ENCODE measurements around the gene ZNF646.

DNA sequence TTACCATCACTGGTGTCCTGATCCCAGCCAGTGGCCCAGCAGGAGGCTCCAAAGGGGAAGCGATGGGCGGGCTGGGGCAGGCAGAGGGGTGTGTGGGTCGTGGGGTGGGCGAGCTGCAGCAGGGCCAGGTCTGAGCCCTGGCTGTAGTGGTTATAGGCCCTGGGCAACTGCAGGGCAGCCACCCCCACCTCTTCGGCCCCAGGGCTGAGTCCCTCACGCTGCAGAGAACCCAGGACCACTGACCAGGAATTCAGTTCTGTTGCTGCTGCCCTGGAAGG lies 12.3 kb downstream of the ZNF646 start:
- TF ChIP-seq, protein P1, sequence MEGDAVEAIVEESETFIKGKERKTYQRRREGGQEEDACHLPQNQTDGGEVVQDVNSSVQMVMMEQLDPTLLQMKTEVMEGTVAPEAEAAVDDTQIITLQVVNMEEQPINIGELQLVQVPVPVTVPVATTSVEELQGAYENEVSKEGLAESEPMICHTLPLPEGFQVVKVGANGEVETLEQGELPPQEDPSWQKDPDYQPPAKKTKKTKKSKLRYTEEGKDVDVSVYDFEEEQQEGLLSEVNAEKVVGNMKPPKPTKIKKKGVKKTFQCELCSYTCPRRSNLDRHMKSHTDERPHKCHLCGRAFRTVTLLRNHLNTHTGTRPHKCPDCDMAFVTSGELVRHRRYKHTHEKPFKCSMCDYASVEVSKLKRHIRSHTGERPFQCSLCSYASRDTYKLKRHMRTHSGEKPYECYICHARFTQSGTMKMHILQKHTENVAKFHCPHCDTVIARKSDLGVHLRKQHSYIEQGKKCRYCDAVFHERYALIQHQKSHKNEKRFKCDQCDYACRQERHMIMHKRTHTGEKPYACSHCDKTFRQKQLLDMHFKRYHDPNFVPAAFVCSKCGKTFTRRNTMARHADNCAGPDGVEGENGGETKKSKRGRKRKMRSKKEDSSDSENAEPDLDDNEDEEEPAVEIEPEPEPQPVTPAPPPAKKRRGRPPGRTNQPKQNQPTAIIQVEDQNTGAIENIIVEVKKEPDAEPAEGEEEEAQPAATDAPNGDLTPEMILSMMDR (IDR thresholded peaks at IDR 0.05; ENCODE audit: low read depth, low read length, poor library complexity, severe bottlenecking) = no peak
- TF ChIP-seq EZH2phosphoT487 (IDR thresholded peaks at IDR 0.05; ENCODE audit: borderline replicate concordance, low read length) = no peak
